NCI-H526 (cell line): ENCODE data around the gene TCF7.
A peak's percentile ranks its signal among the peaks of the same experiment; 100 is the strongest.

Source experiments
- DNase-seq, 2 experiments: peaks; one replicate each; lab custom pipeline; 2025; lab: John Stamatoyannopoulos, UW

The TCF7 gene

GRCh38 chr5:134113363-134113889 is 1.1 kb upstream of the TCF7 start:
- DNase-seq, result no peak

- peak in 1 of 2 experiments; percentile 55 for DNase-seq
These were observed 665 bp downstream of the TCF7 start for GRCh38 chr5:134114886-134115805.

- no peak for DNase-seq
These were observed 1.3 kb downstream of the TCF7 start for GRCh38 chr5:134115806-134116175.

DNA sequence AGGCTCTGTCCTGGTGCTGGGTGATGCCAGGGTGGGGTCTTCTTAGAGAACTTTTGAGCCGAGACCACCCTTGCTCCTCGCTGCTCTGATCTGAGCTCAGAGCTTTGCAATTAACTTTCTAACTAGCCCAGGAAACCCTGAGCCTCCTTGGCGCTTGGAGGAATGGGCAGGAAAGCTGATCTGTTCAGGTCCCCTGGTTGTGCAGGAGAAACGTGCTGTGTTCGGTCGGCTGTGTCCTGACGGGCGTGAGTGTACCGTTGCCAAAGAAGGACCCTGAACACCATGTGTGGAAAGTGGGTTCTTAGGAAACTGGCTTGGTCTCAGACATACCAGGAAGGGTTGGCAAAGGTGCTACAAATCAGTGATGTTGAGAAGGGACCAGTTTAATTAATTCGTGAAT is 1.8 kb downstream of the TCF7 start:
- no peak for DNase-seq

- DNase-seq, result no peak
These were observed 2.6 kb downstream of the TCF7 start for GRCh38 chr5:134116789-134117761.

- no peak for DNase-seq
These were observed 3.8 kb downstream of the TCF7 start for GRCh38 chr5:134118212-134118835.

DNA sequence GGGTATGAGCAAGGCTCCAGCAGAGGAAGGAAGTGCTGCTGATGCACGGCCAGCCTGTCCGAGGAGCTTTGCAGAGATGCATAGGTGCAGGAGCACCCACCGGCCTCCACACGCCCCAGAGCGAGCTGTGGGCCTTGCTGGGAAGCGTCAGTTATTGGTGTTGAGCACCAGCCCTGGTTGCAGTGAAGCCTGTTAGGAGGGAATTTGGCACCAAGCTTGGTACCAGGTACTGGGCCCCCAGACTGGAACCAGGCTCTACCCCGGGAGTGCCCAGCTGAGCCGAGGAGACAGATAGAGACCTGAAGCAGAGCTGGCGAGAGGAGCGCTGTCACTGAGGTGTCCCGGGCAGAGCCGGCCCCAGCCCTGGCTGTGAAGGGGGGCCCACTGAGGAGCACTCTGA is 5.2 kb downstream of the TCF7 start:
- no peak for DNase-seq

- no peak for DNase-seq
These were observed 6.1 kb downstream of the TCF7 start for GRCh38 chr5:134120386-134121138.

- no peak for DNase-seq
These were observed 8.0 kb downstream of the TCF7 start for GRCh38 chr5:134122530-134122929.

GRCh38 chr5:134123360-134123759 is 8.9 kb downstream of the TCF7 start:
- DNase-seq, result no peak

- no peak for DNase-seq
These were observed 10.0 kb downstream of the TCF7 start for GRCh38 chr5:134124289-134125038.

DNA sequence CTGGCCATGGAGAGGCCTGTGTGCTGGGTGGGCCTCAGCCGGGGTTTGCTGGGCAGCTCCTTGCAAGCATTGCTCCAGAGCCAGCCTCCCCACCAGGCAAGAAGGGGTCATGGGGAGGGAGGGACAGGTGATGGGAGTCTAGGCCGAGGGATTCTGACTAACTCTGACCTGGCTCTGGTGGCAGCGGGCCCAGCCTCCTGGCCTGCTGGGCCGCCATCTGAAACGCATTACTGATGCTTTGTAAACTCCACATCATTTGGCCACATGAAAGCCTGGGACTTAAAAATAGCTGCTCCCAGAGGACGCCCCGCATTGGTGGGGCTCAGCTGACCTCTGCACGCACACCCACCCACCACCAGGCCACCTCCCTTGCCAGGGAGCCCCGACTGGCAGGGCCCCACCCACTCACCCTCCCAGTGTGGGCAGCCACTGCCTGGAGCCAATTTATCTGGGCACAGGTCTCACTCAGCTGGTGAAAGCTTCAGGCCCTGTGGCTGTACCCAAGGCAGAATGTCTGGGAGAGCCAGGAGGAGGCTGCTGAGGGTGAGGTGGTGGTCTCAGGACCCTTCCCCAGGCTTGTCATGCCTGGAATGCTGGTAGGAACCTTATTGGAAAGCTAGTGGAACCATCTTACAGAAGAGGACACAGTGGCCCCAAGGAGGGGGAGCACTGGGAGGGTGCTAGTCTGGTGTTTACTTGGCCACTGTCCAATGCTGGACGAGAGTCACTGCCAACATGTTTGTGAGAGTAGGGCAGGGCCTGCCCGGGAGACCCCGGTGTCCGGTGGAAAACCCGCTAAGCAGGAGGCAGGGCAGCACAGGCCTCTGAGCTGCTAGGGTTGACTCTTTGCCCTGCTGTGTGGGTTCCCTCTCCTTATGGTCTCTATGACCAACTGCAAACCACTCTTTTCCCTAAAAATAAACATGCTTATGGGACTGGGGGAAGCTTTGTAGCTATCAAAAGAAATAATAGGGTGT is 10.8 kb downstream of the TCF7 start:
- no peak for DNase-seq

DNA sequence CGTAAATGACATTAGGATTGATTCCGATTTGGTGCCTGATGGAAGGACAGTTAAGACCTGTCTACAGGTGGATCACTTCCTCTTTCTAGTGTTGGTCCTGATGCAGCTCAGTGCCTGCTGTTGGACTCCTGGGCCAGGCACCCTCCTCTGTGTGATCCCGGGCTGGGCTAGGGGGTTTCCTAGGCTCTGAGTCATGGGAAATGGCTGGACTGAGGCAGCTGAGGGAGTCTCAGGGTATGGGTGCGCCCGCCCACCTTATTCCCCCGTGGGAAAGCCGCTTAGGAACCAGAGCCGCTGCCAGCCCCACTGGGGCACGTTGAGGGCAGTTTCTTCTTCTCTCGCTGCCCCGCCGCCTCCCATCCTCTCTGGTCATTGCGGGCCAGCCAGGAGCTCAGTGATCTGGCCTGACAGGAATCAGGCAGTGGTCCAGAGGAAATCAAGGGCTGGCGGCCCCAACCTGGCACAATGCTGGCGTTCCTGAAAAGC is 12.9 kb downstream of the TCF7 start:
- no peak for DNase-seq

- DNase-seq, result no peak
These were observed 13.6 kb downstream of the TCF7 start for GRCh38 chr5:134127988-134128647.

DNA sequence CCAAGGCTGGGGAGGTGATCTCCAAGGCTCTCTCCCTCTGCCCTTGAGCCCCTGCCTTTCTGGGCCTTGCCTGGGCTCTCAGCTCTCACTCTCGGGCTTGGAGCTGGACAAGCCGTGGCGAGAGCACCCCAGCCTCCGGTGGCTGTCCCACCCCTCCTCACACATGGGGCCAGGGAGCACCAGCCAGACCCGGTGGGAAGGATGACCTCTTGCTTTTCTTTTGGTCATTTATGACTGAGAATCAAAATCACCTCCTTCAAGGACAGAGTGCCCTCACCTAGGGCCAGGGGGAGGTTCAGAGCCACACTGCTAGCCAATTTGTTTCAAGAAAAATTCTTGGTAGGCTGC is 14.1 kb downstream of the TCF7 start:
- DNase-seq, result no peak

DNA sequence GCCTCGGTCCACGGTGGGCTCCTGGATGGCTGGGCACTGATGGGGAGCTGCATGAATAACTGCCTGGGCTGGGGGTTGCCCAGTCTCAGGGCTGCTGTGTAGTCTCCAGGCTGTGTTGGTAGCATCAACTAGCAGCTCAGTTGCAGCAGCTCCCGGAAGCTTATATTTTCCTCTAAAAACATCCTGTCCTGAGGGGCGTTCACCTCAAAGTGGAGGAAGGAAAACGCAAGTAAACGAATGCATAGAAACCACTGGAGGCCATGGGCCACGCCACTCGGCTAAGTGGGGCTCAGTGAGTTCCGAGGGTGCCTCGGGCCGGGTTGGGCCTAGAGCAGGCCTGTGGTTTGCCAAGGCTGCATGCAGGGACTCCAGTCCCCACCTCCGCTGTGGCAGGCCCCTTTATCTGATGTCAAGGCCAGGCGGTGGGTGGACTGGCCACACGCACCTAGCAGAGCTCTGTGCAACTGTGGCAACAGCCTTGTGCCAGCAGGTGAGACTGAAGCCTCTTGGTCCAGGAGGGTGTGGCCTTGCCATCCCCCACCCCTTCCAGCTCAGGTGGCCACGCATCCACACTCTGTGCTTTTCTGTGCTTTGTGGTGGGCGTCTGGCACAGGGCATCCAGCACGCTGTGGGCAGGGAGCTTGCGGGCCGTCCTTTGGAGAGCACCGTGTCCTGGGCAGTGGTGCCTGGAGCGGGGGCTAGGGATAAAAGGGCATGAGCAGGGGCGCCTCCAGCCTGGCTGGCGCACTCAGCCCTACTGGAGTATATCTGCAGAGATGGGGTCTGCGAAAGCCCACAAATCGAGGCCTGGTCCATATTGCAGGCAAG is 15.1 kb downstream of the TCF7 start:
- DNase-seq, result no peak

DNA sequence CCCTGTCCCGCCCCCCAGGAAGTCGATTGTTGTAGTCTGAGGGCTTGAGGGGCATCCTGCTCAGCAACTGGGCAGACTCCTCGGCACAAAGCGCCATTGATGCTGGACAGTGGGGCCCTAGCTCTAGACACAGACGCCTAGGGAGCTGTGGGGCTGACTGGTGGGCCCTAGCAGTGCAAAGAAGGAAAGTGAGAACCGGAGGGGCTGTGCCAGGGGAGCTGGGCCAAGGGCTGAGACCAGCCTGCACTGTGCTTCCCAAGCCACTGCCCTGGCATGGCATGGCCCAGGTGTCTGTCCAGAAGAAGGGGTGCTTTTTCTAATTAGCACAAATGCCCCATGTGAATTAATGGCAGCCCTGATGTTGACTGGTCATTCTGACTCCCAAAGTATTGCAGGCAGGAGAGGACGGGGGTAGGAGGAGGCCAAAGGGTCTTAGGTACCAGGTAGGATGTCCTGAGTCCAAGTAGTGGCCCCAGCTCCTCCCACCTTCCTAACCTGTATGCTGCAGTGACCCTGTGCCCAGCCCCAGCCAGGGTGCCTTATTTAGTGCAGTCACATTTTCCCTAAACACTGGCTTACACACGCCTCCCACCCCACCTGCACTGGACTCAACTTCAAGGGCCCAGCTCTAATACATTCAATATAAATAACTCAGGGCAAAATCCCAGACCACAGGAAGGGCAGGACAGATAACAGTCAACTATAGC is 15.9 kb downstream of the TCF7 start:
- DNase-seq, result no peak
